ENCODE measurements around the gene LHFPL2.

Gene LHFPL2

DNA sequence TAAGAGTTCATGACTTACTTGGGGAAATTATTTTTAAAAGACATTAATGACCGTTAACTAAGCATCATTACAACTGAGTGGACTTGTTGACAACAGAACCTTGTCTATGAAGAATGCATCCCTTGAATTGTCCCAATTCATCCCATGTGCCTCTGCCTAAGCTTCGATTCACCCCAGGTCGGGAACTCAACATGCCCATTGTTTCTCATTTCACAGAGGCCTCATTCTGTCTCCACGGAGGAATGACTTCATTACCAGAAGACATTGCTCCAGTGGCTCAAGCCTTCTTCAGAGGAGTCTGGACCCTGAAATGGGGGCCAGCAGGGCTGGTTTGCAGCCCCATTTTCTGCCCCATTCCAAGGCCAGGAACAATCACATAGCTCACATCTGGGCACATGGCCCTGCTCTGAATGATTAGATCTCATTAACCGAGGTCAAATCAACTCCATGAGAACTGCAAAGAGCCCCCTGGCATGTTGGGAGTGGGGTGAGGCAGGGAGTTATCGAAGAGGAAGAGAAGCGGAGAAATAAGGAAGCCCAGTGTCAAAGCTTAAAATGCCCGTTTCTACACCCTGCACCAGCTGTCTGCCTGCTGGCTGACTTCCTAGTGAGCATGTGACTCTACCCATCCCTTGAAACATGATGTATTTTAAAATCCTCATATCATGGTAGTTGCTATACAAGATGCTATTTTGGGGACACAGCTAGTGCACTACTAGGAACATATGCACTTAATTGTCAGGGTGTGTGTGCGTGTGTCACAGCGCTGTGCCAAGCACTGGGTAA is 137.3 kb downstream of the LHFPL2 start:
- Histone ChIP-seq H3K36me3 (ENCODE audit: insufficient read depth, low read length) (no peaks in the 10 kb centered on the region), H3K79me2 (ENCODE audit: control insufficient read depth, insufficient read depth, low read length, unreplicated experiment) (peaks cover 39% of the 10 kb centered on the region), H2AFZ (ENCODE audit: low read length, unreplicated experiment) (no peak overlapping the region), H3K27me3 (ENCODE audit: insufficient read depth, low read length) (no peaks in the 10 kb centered on the region), H3K27ac (ENCODE audit: low read depth, low read length) (no peak overlapping the region), H3K4me1 (ENCODE audit: control insufficient read depth, insufficient read depth, low read length, unreplicated experiment) (peaks cover 59% of the 10 kb centered on the region), H3K4me3 (ENCODE audit: low read depth, low read length) (no peak overlapping the region)

GRCh38 chr5:78509884-78510769 is 138.4 kb downstream of the LHFPL2 start:
- peaks cover 64% of the 10 kb centered on the region for H3K4me1 ChIP-seq (ENCODE audit: control insufficient read depth, insufficient read depth, low read length, unreplicated experiment)

DNA sequence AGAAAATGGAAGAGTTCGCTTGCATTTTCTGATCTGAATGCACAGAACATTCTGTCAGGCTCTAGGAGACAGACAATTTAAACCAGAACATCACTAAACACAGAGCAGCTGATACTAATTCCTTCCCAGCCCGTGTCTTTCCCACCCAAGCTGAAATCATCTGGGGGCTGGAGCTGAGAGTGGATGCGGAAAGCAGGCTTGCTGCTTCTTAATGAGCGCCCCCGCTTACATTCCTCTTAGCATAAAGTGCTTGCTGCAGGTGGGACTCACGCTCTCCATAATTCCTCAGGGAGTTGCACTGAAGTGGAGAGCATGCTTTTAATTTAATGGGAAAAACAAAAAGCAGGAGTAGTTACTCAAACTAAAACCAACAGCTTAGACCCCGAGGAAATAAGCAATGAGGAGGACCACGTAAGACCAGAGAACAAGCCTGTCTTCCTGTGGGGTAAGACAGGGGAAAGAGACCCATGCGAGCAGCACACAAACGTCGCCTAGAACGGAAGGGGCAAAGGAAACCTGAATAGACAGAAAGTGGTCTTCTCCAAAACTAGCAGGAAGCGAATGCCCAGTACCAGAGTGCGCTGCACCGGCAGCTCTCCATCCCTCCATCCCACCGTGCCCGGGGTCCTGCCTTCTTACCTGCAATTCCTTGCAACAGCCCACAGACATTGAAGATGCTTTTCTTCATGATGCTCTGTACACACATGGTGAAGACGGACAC is 139.3 kb downstream of the LHFPL2 start:
- Histone ChIP-seq H3K27ac (ENCODE audit: low read depth, low read length) (peak overlapping the region; percentile 69; the same call in 1 of the 2 replicates), H2AFZ (ENCODE audit: low read length, unreplicated experiment) (no peak overlapping the region), H3K4me3 (ENCODE audit: low read depth, low read length) (peak overlapping the region; percentile 84), H3K79me2 (ENCODE audit: control insufficient read depth, insufficient read depth, low read length, unreplicated experiment) (peaks cover 53% of the 10 kb centered on the region), H3K36me3 (ENCODE audit: insufficient read depth, low read length) (no peaks in the 10 kb centered on the region), H3K27me3 (ENCODE audit: insufficient read depth, low read length) (no peaks in the 10 kb centered on the region), H3K4me1 (ENCODE audit: control insufficient read depth, insufficient read depth, low read length, unreplicated experiment) (peaks cover 63% of the 10 kb centered on the region)

More at GRCh38 chr5:78509884-78510769, 138.4 kb downstream of the LHFPL2 start:
- Histone ChIP-seq H3K36me3 (ENCODE audit: insufficient read depth, low read length) (no peaks in the 10 kb centered on the region), H2AFZ (ENCODE audit: low read length, unreplicated experiment) (no peak overlapping the region), H3K4me3 (ENCODE audit: low read depth, low read length) (peak overlapping the region; percentile 84), H3K27me3 (ENCODE audit: insufficient read depth, low read length) (no peaks in the 10 kb centered on the region), H3K79me2 (ENCODE audit: control insufficient read depth, insufficient read depth, low read length, unreplicated experiment) (peaks cover 51% of the 10 kb centered on the region), H3K27ac (ENCODE audit: low read depth, low read length) (peak overlapping the region; percentile 69; the same call in 1 of the 2 replicates)

DNA sequence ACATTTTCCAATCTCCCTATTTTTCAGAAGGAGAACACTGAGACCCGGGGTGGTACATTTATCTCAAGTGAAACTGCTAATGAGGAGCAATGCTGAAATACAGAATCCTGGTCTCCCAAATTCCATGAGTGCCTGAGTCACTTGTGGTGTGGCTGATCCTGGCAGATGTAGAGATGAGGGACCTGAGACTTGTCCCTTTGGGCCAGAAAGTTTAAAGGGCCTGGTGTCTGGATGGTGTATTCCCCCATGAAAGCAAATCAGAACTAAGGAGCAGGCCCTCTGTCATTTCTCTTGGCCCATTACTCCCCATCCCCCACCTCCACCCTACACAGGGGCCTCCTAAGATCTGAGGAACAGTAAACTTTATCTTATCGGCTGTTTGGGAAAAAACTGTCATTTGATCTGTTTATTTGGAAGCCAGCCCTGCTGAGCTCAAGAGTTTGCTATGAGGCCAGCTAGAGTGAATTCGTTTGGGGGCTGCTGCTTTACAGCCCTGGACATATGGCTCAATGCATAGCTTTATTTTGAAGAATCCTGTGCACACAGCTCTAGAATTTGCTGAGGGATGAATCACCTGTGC is 140.3 kb downstream of the LHFPL2 start:
- Histone ChIP-seq H3K36me3 (ENCODE audit: insufficient read depth, low read length) (no peaks in the 10 kb centered on the region), H3K4me1 (ENCODE audit: control insufficient read depth, insufficient read depth, low read length, unreplicated experiment) (peaks cover 67% of the 10 kb centered on the region), H3K4me3 (ENCODE audit: low read depth, low read length) (peak overlapping the region; percentile 84), H3K79me2 (ENCODE audit: control insufficient read depth, insufficient read depth, low read length, unreplicated experiment) (peaks cover 61% of the 10 kb centered on the region), H3K27ac (ENCODE audit: low read depth, low read length) (peak overlapping the region; percentile 69), H3K27me3 (ENCODE audit: insufficient read depth, low read length) (no peaks in the 10 kb centered on the region), H2AFZ (ENCODE audit: low read length, unreplicated experiment) (no peak overlapping the region)

- Histone ChIP-seq H3K27me3 (ENCODE audit: insufficient read depth, low read length) (no peaks in the 10 kb centered on the region), H3K4me3 (ENCODE audit: low read depth, low read length) (peak overlapping the region; percentile 84), H3K79me2 (ENCODE audit: control insufficient read depth, insufficient read depth, low read length, unreplicated experiment) (peaks cover 68% of the 10 kb centered on the region), H3K27ac (ENCODE audit: low read depth, low read length) (peak overlapping the region; percentile 69; the same call in 1 of the 2 replicates), H3K4me1 (ENCODE audit: control insufficient read depth, insufficient read depth, low read length, unreplicated experiment) (peaks cover 72% of the 10 kb centered on the region), H2AFZ (ENCODE audit: low read length, unreplicated experiment) (no peak overlapping the region), H3K36me3 (ENCODE audit: insufficient read depth, low read length) (no peaks in the 10 kb centered on the region)
These were observed 141.0 kb downstream of the LHFPL2 start for GRCh38 chr5:78507531-78507930.

DNA sequence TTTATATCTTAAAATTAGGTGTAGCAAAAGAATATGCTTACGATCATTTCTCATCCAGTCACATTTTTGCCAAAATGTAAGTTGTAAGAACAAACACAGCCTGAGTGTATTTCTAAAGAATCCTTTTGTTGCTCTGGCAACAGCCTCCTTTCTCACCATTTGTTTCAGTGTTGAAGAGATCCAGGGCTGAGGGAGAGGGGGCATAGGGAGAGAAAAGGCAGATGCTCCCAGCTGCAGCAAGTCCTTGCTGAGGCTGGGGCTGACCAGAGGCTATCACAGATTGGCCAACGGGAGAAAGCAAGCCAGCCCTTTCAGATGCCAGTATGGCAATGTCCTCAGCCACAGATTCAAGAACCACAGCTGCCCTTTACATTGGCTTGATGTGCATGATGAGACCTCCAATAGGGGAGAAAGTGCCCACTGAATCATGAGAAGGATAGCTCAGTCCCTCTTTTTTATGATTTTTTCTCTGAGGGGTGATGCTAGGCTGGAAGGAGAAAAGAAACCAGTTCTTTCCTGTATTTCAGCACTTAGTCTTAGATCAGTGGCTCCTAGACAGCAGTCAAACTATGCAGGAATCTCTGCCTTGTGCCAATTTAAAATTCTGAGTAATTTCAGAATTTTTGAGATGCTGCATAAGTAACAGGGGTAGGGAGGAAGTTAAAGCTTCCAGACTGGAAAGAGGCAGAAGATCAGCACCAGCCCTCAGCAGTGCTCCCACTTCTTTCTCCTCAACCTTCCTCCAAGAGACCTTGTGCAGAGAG is 142.1 kb downstream of the LHFPL2 start:
- Histone ChIP-seq H2AFZ (ENCODE audit: low read length, unreplicated experiment) (no peak overlapping the region), H3K27me3 (ENCODE audit: insufficient read depth, low read length) (no peaks in the 10 kb centered on the region), H3K79me2 (ENCODE audit: control insufficient read depth, insufficient read depth, low read length, unreplicated experiment) (peaks cover 70% of the 10 kb centered on the region), H3K36me3 (ENCODE audit: insufficient read depth, low read length) (no peaks in the 10 kb centered on the region), H3K4me3 (ENCODE audit: low read depth, low read length) (peak overlapping the region; percentile 0; the same call in 1 of the 2 replicates), H3K27ac (ENCODE audit: low read depth, low read length) (peak overlapping the region; percentile 91), H3K4me1 (ENCODE audit: control insufficient read depth, insufficient read depth, low read length, unreplicated experiment) (peaks cover 83% of the 10 kb centered on the region)

- H3K4me3 ChIP-seq (ENCODE audit: low read depth, low read length), result no peak overlapping the region; the same call in 1 of the 2 replicates
- peaks cover 69% of the 10 kb centered on the region for H3K79me2 ChIP-seq (ENCODE audit: control insufficient read depth, insufficient read depth, low read length, unreplicated experiment)
- H3K4me1 ChIP-seq (ENCODE audit: control insufficient read depth, insufficient read depth, low read length, unreplicated experiment), result peaks cover 85% of the 10 kb centered on the region
- no peak overlapping the region for H2AFZ ChIP-seq (ENCODE audit: low read length, unreplicated experiment)
- no peaks in the 10 kb centered on the region for H3K27me3 ChIP-seq (ENCODE audit: insufficient read depth, low read length)
- peak overlapping the region; percentile 91 for H3K27ac ChIP-seq (ENCODE audit: low read depth, low read length)
- H3K36me3 ChIP-seq (ENCODE audit: insufficient read depth, low read length), result no peaks in the 10 kb centered on the region
These were observed 142.7 kb downstream of the LHFPL2 start for GRCh38 chr5:78505860-78506259.

DNA sequence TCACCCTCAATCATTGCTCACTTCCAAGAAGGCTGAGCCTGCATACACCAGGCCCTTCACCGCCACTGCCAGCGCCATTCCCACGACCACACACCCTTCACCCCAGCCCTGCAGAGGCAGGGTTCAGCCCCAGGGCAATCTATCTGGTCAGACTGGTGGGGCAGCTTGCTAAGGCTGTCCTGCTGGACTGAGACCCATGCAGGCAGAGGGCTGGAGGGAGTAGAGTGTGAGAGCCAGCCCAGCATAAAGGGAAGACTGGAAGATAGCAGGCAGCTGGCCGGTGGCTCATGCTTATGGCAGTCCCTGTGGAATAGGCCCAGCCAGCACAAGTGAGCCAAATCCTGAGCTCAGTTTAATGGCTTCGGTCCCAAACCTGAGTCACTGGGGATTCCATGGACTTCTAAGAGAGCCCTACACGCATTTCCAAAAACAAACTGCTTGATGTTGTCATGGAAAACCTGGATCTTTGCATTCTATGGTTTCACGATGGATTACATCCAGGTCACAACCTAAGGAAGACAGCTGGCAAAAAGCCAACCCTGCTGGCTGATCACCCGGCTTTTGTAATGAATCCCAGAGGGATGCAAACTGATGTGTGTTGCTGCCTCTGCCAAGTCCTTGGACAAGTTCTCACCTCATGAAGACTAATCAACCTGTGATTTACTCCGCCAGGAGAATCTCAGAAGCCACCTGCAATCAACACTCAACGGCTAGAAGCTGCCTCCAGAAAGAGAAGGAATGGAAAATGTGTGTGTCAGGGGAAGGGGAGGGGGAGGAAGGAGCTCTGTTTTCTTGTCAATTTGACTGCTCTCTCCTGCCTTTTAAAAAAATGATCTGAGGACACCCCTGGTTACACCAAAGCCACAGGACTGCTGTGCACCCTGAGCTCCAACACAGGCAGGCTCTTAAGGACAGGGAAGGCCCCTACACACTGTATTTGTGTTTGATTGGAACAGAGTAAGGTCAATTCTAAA is 143.6 kb downstream of the LHFPL2 start:
- no peak overlapping the region for H2AFZ ChIP-seq (ENCODE audit: low read length, unreplicated experiment)
- peaks cover 74% of the 10 kb centered on the region for H3K79me2 ChIP-seq (ENCODE audit: control insufficient read depth, insufficient read depth, low read length, unreplicated experiment)
- peak overlapping the region; percentile 91 for H3K27ac ChIP-seq (ENCODE audit: low read depth, low read length)
- H3K27me3 ChIP-seq (ENCODE audit: insufficient read depth, low read length), result no peaks in the 10 kb centered on the region
- peaks cover 90% of the 10 kb centered on the region for H3K4me1 ChIP-seq (ENCODE audit: control insufficient read depth, insufficient read depth, low read length, unreplicated experiment)
- no peaks in the 10 kb centered on the region for H3K36me3 ChIP-seq (ENCODE audit: insufficient read depth, low read length)
- peak overlapping the region; percentile 37; the same call in 1 of the 2 replicates for H3K4me3 ChIP-seq (ENCODE audit: low read depth, low read length)
